Measurements from ENCODE around the gene PSRC1.

- TF ChIP-seq CTCF (IDR thresholded peaks at IDR 0.05) (no peak), POLR2AphosphoS5 (IDR thresholded peaks at IDR 0.05) (no peak)
Observed at GRCh38 chr1:109268431-109269211, 14.3 kb downstream of the PSRC1 start.
